Lung (tissue), 12 donors: ENCODE measurements around the gene BRMS1L. TPM values are rescaled to one million over a fixed set of nuclear protein-coding genes. Genes with fewer than 3 reads are reported as not detected.
"Not testable (repeated sequence)": the region's sequence is repeated elsewhere in the genome, so short reads cannot be mapped to it uniquely, and the experiment has no call there.

Experiments used
- ATAC-seq: fragments of 200-7000 bp; cut with Tn5 transposase; one replicate; pipeline ENCODE4 v1.9.1; 2020; ENCODE audit warnings: moderate number of reproducible peaks; ENCODE audit not compliant: insufficient read depth, low FRiP score
- DNase-seq, 3 donors: peaks; one replicate each; pipeline ENCODE4 v3.0.0-alpha.2; 2013 to 2017
- H3K27ac ChIP-seq, 2 donors: one replicate each; pipeline ENCODE4 v1.5.1; 2013; ENCODE audit warnings: mild to moderate bottlenecking in 2 of 2, moderate library complexity in 2 of 2, control low read depth in 1 of 2, inconsistent platforms in 1 of 2, low read depth in 1 of 2, low read length in 1 of 2
- H3K27me3 ChIP-seq, 3 donors: one replicate each; pipeline ENCODE4 v1.5.1; 2013; ENCODE audit warnings: low read length in 2 of 3; ENCODE audit not compliant: control insufficient read depth in 3 of 3, insufficient read depth in 3 of 3
- H3K36me3 ChIP-seq, 4 donors: one replicate each; pipeline ENCODE4 v1.5.1; 2013; ENCODE audit warnings: low read length in 4 of 4, mild to moderate bottlenecking in 1 of 4, moderate library complexity in 1 of 4; ENCODE audit not compliant: control insufficient read depth in 4 of 4, insufficient read depth in 4 of 4
- H3K4me1 ChIP-seq, 5 donors: one replicate each; pipeline ENCODE4 v1.5.1; 2013; ENCODE audit warnings: low read length in 5 of 5, mild to moderate bottlenecking in 2 of 5, moderate library complexity in 1 of 5; ENCODE audit not compliant: control insufficient read depth in 5 of 5, insufficient read depth in 5 of 5
- H3K4me3 ChIP-seq: one replicate; pipeline ENCODE4 v1.5.1; 2013; ENCODE audit warnings: mild to moderate bottlenecking, control low read depth, moderate library complexity
- H3K9ac ChIP-seq, 2 donors: one replicate each; pipeline ENCODE4 v1.5.1; 2013; ENCODE audit warnings: low read length in 2 of 2, control low read depth in 1 of 2; ENCODE audit not compliant: insufficient read depth in 1 of 2
- H3K9me3 ChIP-seq, 4 donors: one replicate each; pipeline ENCODE4 v1.5.1; 2013; ENCODE audit warnings: low read length in 3 of 4, mild to moderate bottlenecking in 1 of 4, moderate library complexity in 1 of 4; ENCODE audit not compliant: control insufficient read depth in 4 of 4, insufficient read depth in 3 of 4
- WGBS, 2 donors: extraction: QIAGEN DNeasy Blood & Tissue Kit; methylation state at CpG; one replicate each; pipeline ENCODE4 v1.1.7; 2013; 5-methylcytosine and 5-hydroxymethylcytosine counted together
- polyA plus RNA-seq, 2 donors: library from polyadenylated mRNA; stranded (reverse); fragments of 200-250 nt; gene quantifications; one replicate each; pipeline ENCODE4 v1.2.1, GENCODE V29; 2013
- total RNA-seq, 2 donors: library from RNA; depleted of rRNA in 1 of 2; stranded (reverse); fragments of >200 nt in 1 of 2; gene quantifications; one replicate each; pipeline ENCODE4 v1.2.1, GENCODE V29; 2014 to 2021
- TF ChIP-seq, protein P1 (sequence below): IDR thresholded peaks from 2 replicates; pipeline ENCODE4 v1.5.1; 2012; ENCODE audit warnings: mild to moderate bottlenecking; ENCODE audit errors: control extremely low read depth, extremely low read depth
- donor health status: control.
- donor health status: control.
- donor health status: Bipolar disorder and iron deficiency.
- donor health status: healthy.
- donor health status: DM: yes; HTN: yes; CAD: no.

Gene BRMS1L
- total and polyA plus RNA-seq, 4 donors, result 5.0 to 17.4 (median 6.3) TPM

DNA sequence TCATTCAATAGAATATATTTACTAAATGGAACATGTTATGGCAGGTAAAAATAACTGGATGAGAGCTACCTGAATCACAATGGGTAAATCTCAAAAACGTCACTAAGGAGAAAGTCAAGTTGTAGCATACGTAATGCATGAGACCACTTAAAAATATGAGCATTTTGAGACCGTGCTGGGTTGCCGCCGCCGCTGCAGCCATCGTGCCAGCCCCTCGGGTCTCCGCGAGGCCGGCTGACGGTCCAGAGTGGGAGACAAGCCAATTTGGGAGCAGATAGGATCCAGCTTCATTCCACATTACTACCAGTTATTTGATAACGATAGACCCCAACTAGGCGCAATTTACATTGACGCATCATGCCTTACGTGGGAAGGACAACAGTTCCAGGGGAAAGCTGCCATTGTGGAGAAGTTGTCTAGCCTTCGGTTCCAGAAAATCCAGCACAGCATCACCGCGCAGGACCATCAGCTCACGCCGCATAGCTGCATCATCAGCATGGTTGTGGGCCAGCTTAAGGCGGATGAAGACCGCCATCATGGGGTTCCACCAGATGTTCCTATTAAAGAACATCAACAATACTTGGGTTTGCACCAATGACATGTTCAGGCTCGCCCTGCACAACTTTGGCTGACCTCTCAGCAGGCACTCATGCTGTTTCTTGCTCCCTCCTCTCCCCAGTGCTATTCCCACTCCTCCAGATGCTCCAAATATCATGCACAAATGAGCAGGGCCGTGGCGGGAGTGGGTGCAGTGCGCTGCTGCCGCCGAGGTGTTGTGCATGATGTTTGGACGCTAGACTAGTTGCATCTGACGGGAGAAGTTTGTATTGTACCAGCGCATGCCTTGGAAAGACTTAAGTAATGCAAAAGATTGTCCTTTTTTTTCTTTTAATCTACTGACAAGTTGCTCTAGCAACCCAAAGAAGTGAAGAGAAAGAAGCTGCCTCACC is 6.3 kb upstream of the BRMS1L start:
- WGBS, 2 donors, result 94 to 96% methylated on average over 32 of the region's 32 CpGs
- H3K4me1 ChIP-seq, result no peaks in the 10 kb centered on the region
- DNase-seq, result no peak

DNA sequence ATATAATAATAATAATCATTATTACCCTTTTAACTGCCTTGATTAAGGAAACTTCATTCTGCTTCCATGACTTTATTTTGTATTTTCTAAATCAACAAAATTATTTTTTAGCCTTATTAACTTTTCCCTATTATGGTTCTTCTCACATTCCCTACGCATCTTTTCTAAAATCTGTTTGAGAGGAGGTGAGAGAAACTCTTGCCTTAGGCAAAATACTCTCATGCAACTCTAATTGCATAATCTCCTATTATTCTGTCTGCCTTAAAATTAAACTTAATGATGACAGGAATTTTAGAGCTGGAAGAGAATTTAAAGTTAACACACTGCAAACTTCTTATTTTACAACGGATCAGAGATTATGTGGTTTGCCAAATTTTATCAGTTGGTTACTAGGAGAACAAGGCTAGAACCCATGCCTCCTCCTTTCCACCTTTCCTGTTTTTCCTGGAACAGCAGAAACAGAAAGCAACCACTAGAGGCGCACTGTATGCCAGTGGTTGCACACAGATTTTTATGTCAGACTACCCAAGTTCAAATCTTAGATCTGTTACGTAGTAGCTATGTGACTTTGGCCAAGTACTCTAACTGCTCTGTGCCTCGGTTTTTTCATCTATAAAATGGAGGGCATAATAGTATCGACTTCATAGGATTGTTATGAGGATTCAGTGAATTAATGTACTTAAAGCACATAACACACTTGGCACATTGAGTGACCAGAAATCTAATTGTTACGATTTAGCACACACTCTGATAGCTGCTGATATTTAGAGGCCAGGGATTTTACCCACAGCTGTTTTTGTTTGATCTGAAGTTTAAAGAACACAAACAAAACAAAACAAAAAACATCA is 4.3 kb upstream of the BRMS1L start:
- TF ChIP-seq, protein P1, sequence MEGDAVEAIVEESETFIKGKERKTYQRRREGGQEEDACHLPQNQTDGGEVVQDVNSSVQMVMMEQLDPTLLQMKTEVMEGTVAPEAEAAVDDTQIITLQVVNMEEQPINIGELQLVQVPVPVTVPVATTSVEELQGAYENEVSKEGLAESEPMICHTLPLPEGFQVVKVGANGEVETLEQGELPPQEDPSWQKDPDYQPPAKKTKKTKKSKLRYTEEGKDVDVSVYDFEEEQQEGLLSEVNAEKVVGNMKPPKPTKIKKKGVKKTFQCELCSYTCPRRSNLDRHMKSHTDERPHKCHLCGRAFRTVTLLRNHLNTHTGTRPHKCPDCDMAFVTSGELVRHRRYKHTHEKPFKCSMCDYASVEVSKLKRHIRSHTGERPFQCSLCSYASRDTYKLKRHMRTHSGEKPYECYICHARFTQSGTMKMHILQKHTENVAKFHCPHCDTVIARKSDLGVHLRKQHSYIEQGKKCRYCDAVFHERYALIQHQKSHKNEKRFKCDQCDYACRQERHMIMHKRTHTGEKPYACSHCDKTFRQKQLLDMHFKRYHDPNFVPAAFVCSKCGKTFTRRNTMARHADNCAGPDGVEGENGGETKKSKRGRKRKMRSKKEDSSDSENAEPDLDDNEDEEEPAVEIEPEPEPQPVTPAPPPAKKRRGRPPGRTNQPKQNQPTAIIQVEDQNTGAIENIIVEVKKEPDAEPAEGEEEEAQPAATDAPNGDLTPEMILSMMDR, result peak; percentile 53
- H3K4me1 ChIP-seq, result no peaks in the 10 kb centered on the region
- H3K9ac ChIP-seq, result no peak overlapping the region
- H3K27ac ChIP-seq, result no peak overlapping the region
- H3K4me3 ChIP-seq, result no peak overlapping the region
- ATAC-seq, result no peak
- peak; percentile 27 to 42 (median 32) for DNase-seq
- H3K9me3 ChIP-seq, result no peaks in the 10 kb centered on the region
- WGBS, 2 donors, result 27 to 28% methylated on average over 7 of the region's 7 CpGs
- H3K36me3 ChIP-seq, result no peaks in the 10 kb centered on the region
- no peaks in the 10 kb centered on the region for H3K27me3 ChIP-seq

More for the DNA sequence above, 6.3 kb upstream of the BRMS1L start:
- Histone ChIP-seq H3K9me3 (no peaks in the 10 kb centered on the region), H3K36me3 (no peaks in the 10 kb centered on the region), H3K27me3 (peaks cover 0 to 3% (median 0%) of the 10 kb centered on the region in 3 donors), H3K9ac (no peak overlapping the region), H3K4me3 (no peak overlapping the region), H3K27ac (no peak overlapping the region)
- TF ChIP-seq, protein P1, result no peak
- no peak for ATAC-seq

DNA sequence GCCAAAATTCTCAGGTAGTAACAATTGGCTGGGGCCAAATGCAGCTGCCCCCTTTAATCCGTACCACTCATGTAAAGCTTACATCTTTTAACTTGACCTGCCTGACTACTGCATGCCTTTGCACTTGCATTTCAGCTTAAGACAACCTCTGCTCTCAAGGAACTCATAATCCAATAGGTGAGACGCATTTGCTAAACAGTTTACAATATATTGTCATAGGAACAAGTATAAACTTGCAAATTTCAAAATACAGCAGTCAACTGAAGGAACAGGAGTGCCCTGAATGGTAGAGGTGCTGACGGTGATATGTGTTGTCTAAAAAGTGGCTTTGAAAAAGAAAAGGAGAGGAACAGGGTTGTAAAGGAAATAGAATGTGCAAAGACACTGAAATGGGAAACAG is 3.6 kb upstream of the BRMS1L start:
- Histone ChIP-seq H3K4me1 (peaks cover 0 to 5% (median 0%) of the 10 kb centered on the region in 5 donors), H3K27ac (no peak overlapping the region), H3K9me3 (no peaks in the 10 kb centered on the region), H3K36me3 (no peaks in the 10 kb centered on the region), H3K9ac (no peak overlapping the region), H3K27me3 (no peaks in the 10 kb centered on the region), H3K4me3 (no peak overlapping the region)
- WGBS, 2 donors, result 78 to 84% methylated on average over 3 of the region's 3 CpGs
- no peak for DNase-seq
- TF ChIP-seq, protein P1, result no peak
- no peak for ATAC-seq

DNA sequence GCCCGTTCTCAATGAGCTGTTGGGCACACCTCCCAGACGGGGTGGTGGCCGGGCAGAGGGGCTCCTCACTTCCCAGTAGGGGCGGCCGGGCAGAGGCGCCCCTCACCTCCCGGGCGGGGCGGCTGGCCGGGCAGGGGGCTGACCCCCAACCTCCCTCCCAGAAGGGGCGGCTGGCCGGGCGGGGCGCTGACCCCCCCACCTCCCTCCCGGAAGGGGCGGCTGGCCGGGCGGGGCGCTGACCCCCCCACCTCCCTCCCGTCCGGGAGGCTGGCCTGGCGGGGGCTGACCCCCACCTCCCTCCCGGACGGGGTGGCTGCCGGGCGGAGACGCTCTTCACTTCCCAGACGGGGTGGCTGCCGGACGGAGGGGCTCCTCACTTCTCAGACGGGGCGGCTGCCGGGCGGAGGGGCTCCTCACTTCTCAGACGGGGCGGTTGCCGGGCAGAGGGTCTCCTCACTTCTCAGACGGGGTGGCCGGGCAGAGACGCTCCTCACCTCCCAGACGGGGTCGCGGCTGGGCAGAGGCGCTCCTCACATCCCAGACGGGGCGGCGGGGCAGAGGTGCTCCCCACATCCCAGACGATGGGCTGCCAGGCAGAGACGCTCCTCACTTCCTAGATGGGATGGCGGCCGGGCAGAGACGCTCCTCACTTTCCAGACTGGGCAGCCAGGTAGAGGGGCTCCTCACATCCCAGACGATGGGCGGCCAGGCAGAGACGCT is 1.5 kb upstream of the BRMS1L start:
- not testable (repeated sequence) for H3K9ac ChIP-seq, H3K36me3 ChIP-seq, DNase-seq, H3K4me1 ChIP-seq, H3K4me3 ChIP-seq, H3K27ac ChIP-seq, ATAC-seq, H3K27me3 ChIP-seq, H3K9me3 ChIP-seq
- 75 to 84% methylated on average over 19 to 38 of the region's 55 CpGs for WGBS, 2 donors
